Coronary artery (tissue), 2 donors: ENCODE measurements around the gene RNF166.

Source experiments
- DNase-seq: peaks from one replicate; pipeline ENCODE4 v3.0.0-alpha.2; 2017; ENCODE audit warnings: low spot score
- H3K27ac ChIP-seq, 2 donors: fragments of 200-600 bp; sonication (generic); one replicate each; pipeline ENCODE4 v1.5.1; 2016 to 2019
- H3K4me3 ChIP-seq: fragments of 200-600 bp; sonication (generic); 2 replicates; pipeline ENCODE4 v1.5.1; 2016; ENCODE audit warnings: mild to moderate bottlenecking, moderate library complexity
- TF ChIP-seq, protein P1 (sequence below): fragments of 200-600 bp; sonication (generic); IDR thresholded peaks from one replicate; pipeline ENCODE4 v1.5.1; 2019; ENCODE audit warnings: antibody characterized with exemption

The RNF166 gene

DNA sequence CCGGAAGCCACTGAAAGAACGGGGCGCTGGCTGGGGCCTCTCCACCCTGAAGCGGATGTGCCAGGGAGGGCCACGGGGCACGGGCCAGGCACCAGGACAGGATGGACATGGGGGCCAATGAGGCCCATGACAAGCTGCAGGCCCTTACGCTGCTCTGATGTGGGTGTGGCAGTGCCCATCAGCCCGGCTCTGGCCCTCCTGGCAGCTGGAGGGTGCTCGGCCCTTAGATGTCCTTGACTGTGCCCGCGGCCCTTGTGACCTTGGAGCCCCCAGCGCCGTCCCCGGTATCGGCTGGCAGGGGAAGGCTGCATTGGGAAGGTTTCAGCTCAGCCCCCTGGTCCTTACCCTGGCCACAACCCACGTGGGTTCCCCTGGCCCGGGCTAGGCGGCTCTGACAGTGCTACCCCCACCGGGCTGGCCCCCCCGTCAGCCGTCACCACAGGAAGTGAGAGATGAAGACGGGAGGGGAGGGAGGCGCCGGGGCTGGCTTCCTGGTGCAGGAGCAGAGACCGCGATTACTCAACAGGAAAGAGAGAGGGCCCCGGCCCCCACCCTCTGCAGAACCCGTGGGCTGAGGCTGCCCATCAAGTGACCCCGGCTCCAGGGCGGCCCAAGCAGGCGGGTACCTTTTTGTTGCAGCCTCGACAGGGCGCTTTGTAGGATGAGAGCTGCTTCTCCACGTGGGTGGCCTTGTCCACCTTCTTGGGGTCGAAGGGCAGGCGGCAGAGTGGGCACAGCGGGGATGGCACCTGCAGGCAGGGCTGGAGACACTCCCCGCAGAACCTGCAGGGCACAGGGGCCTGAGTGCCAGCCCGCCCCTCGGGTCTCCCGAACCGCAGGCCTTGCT is 5.3 kb downstream of the RNF166 start:
- TF ChIP-seq, protein P1, sequence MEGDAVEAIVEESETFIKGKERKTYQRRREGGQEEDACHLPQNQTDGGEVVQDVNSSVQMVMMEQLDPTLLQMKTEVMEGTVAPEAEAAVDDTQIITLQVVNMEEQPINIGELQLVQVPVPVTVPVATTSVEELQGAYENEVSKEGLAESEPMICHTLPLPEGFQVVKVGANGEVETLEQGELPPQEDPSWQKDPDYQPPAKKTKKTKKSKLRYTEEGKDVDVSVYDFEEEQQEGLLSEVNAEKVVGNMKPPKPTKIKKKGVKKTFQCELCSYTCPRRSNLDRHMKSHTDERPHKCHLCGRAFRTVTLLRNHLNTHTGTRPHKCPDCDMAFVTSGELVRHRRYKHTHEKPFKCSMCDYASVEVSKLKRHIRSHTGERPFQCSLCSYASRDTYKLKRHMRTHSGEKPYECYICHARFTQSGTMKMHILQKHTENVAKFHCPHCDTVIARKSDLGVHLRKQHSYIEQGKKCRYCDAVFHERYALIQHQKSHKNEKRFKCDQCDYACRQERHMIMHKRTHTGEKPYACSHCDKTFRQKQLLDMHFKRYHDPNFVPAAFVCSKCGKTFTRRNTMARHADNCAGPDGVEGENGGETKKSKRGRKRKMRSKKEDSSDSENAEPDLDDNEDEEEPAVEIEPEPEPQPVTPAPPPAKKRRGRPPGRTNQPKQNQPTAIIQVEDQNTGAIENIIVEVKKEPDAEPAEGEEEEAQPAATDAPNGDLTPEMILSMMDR = no peak
- H3K27ac ChIP-seq = peak overlapping the region in 1 of 2 donors; percentile 81
- peak overlapping the region; percentile 48 for H3K4me3 ChIP-seq
- DNase-seq = peak; percentile 86

DNA sequence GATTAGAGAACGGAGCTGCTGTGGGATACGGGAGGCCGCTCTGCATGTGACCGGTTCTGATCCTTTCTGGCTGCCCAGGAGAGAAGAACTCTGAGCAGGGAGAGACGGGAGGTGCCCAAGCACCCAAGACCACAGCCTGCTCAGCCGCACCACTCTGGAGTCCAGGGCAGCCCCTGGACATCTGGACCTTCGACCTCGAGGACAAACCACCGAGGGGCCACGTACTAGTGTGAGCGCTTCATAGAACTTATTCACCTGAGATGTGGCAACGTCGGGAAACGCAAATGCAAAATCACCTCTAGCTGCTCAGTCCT is 5.9 kb downstream of the RNF166 start:
- DNase-seq = no peak
- TF ChIP-seq, protein P1 = no peak
- peak overlapping the region in 1 of 2 donors; percentile 81 for H3K27ac ChIP-seq
- H3K4me3 ChIP-seq = no peak overlapping the region

DNA sequence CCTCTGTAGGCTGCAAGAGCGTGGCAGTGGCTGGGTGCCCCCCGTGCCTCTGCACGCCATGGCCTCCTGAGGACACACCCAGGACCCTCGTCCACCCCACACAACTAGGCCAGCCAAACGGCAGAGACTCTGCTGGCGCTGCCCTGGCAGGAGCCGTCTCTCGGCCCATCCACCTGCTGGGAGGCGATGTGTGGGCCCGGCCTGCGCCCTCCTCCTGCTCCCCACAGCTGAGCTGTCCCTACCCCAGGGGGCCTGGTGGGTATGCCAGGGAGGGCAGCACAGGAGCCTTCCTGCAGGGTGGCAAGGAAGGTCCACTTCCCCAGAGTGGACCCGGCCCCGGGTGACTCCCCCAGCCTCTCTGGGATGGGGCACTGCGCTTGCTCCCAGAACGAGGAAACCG is 7.0 kb downstream of the RNF166 start:
- TF ChIP-seq, protein P1 = no peak
- DNase-seq = no peak
- H3K27ac ChIP-seq = no peak overlapping the region
- H3K4me3 ChIP-seq = no peak overlapping the region

DNA sequence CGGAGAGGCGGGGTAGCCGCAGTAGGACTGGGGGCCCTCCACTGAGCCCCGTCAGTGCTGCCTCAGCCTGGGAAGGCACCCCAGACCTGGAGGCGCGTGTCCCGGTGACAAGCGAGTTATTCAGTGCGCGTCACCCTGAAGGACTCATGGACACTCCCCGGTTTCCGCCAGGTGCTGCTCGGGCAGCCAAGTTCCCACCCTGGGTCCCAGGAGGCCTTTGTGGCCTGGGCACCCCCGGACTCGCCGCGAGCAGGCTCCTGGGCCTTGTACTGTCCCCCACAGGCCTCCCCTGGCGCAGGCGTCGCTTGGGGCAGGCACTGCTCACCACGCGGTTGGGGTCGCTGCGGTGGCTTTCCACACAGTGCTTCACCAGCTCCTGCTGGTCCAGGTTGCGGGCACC is 7.6 kb downstream of the RNF166 start:
- Histone ChIP-seq H3K27ac (no peak overlapping the region), H3K4me3 (no peak overlapping the region)
- TF ChIP-seq, protein P1 = no peak
- DNase-seq = no peak

DNA sequence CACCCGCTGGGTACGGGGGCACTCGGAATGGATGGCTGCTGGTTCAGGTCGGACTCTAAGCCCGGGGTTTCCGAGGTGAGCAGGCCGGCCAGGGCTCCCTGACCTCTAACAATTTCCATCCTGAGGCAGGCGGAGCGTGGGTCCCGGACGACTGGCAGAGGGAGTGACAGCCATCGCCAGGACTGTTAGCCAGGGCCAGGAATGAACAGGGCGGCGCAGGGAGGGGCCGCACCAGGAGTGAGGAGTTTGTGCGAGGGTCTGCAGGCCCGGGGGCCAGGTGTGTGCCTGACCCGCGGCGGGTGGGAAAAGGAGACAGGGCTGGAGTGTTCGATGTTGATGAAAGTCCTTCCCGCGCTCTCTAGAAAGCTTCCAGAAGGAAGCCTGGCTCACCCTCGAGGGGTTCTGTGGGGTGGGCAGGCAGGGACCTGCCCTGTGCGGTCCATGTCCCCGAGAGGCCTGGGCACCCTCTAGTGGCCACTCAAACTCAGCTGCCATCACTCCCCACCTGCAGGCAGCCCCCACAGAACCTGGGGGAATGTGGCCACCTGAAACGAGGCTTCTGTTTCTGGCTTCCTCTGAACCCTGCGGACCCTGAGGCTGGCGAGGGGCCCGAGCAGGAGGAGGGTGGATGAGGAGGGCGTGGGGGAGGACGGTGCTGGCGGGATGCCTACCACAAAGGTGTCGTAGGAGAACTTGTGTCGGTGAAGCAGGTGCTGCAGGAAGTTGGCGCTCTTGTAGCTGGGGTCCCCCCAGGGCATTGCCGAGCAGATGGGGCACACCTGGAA is 8.2 kb downstream of the RNF166 start:
- DNase-seq = no peak
- TF ChIP-seq, protein P1 = no peak
- no peak overlapping the region for H3K27ac ChIP-seq
- no peak overlapping the region for H3K4me3 ChIP-seq

DNA sequence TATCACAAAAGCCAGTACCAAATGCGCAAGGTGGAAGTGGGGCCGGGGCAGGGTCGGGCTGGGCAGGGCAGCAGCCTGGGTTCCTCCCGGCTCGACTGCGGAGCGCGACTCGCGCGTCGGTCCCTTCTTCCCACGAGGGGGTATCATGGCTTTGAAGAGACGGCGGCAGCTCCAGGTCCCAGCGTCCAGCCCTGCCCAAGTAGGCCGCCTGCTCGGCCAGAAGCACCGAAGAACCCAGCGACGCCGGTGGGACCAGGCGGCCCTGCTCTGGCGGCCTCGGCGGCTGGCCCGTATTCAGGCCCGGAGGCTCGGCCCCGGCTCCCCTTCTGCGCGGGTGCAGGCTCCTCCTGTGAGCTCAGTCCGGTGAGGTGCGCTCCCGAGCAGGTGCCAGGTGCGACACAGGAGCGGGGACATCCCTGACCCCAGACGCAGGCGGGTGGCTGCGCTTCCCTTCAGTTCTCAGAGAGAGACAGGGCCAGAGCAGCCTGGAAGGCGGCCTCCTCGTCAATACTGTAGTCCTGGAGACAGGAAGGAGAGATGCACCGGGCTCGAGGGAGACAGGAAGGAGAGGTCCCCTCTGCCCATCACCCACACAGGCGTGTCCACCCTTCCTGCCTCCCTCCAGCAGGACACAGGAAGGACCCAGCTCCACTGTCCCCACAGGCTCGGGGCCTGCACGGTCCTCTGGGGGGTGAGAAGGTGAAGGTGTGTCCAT is 8.9 kb downstream of the RNF166 start:
- no peak overlapping the region for H3K27ac ChIP-seq
- TF ChIP-seq, protein P1 = no peak
- no peak for DNase-seq
- H3K4me3 ChIP-seq = no peak overlapping the region
